Measurements from ENCODE around the gene EFNA1.

EFNA1 gene

GRCh38 chr1:155131285-155131684, 3.6 kb downstream of the EFNA1 start:
- Histone ChIP-seq H3K4me1 (ENCODE audit: control insufficient read depth, insufficient read depth, low read length) (peaks cover 60% of the 10 kb centered on the region), H3K9ac (ENCODE audit: low read length) (peak overlapping the region; percentile 7), H3K9me3 (ENCODE audit: control insufficient read depth, low read length) (no peaks in the 10 kb centered on the region), H3K27me3 (ENCODE audit: control insufficient read depth, insufficient read depth, low read length) (no peaks in the 10 kb centered on the region), H3K36me3 (ENCODE audit: control insufficient read depth, insufficient read depth, low read length) (peaks cover 17% of the 10 kb centered on the region), H3K4me3 (ENCODE audit: low read length) (no peak overlapping the region)

DNA sequence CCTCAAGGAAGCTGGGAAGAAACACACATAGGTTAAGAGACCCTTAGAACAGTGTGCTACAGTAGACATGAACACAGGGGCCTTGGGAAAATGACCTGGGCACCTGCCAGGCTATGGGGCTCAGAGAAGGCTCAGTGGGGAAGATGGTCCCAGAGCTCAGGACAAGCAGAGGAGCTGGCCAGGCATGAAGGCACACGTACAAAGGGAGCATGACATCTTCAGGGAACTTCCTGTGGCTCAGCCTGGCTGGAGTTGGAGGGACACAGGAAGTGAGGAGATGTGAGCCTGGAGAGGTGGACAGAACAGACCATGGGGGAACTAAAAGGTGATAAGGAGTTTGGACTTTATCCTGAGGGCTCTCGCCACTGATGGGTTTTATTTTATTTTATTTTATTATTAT, 4.2 kb downstream of the EFNA1 start:
- no peak overlapping the region for H3K4me3 ChIP-seq (ENCODE audit: low read length)
- peaks cover 17% of the 10 kb centered on the region for H3K36me3 ChIP-seq (ENCODE audit: control insufficient read depth, insufficient read depth, low read length)
- peak overlapping the region; percentile 7 for H3K9ac ChIP-seq (ENCODE audit: low read length)
- peaks cover 58% of the 10 kb centered on the region for H3K4me1 ChIP-seq (ENCODE audit: control insufficient read depth, insufficient read depth, low read length)
- no peaks in the 10 kb centered on the region for H3K9me3 ChIP-seq (ENCODE audit: control insufficient read depth, low read length)
- no peaks in the 10 kb centered on the region for H3K27me3 ChIP-seq (ENCODE audit: control insufficient read depth, insufficient read depth, low read length)

GRCh38 chr1:155133799-155134281, 6.2 kb downstream of the EFNA1 start:
- Histone ChIP-seq H3K27me3 (ENCODE audit: control insufficient read depth, insufficient read depth, low read length) (no peaks in the 10 kb centered on the region), H3K4me1 (ENCODE audit: control insufficient read depth, insufficient read depth, low read length) (peaks cover 71% of the 10 kb centered on the region), H3K36me3 (ENCODE audit: control insufficient read depth, insufficient read depth, low read length) (peaks cover 17% of the 10 kb centered on the region), H3K9me3 (ENCODE audit: control insufficient read depth, low read length) (no peaks in the 10 kb centered on the region), H3K9ac (ENCODE audit: low read length) (peak overlapping the region; percentile 96), H3K4me3 (ENCODE audit: low read length) (no peak overlapping the region)

DNA sequence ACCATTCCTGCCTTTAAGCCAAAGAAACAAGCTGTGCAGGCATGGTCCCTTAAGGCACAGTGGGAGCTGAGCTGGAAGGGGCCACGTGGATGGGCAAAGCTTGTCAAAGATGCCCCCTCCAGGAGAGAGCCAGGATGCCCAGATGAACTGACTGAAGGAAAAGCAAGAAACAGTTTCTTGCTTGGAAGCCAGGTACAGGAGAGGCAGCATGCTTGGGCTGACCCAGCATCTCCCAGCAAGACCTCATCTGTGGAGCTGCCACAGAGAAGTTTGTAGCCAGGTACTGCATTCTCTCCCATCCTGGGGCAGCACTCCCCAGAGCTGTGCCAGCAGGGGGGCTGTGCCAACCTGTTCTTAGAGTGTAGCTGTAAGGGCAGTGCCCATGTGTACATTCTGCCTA, 6.6 kb downstream of the EFNA1 start:
- H3K36me3 ChIP-seq (ENCODE audit: control insufficient read depth, insufficient read depth, low read length): peaks cover 17% of the 10 kb centered on the region
- no peak overlapping the region for H3K4me3 ChIP-seq (ENCODE audit: low read length)
- no peaks in the 10 kb centered on the region for H3K27me3 ChIP-seq (ENCODE audit: control insufficient read depth, insufficient read depth, low read length)
- peak overlapping the region; percentile 96 for H3K9ac ChIP-seq (ENCODE audit: low read length)
- peaks cover 71% of the 10 kb centered on the region for H3K4me1 ChIP-seq (ENCODE audit: control insufficient read depth, insufficient read depth, low read length)
- H3K9me3 ChIP-seq (ENCODE audit: control insufficient read depth, low read length): no peaks in the 10 kb centered on the region

- H3K4me3 ChIP-seq (ENCODE audit: low read length): peak overlapping the region; percentile 60
- peak overlapping the region; percentile 96 for H3K9ac ChIP-seq (ENCODE audit: low read length)
- H3K4me1 ChIP-seq (ENCODE audit: control insufficient read depth, insufficient read depth, low read length): peaks cover 65% of the 10 kb centered on the region
- H3K27me3 ChIP-seq (ENCODE audit: control insufficient read depth, insufficient read depth, low read length): no peaks in the 10 kb centered on the region
- H3K36me3 ChIP-seq (ENCODE audit: control insufficient read depth, insufficient read depth, low read length): peaks cover 17% of the 10 kb centered on the region
- no peaks in the 10 kb centered on the region for H3K9me3 ChIP-seq (ENCODE audit: control insufficient read depth, low read length)
These were observed 7.3 kb downstream of the EFNA1 start for GRCh38 chr1:155134880-155135414.

DNA sequence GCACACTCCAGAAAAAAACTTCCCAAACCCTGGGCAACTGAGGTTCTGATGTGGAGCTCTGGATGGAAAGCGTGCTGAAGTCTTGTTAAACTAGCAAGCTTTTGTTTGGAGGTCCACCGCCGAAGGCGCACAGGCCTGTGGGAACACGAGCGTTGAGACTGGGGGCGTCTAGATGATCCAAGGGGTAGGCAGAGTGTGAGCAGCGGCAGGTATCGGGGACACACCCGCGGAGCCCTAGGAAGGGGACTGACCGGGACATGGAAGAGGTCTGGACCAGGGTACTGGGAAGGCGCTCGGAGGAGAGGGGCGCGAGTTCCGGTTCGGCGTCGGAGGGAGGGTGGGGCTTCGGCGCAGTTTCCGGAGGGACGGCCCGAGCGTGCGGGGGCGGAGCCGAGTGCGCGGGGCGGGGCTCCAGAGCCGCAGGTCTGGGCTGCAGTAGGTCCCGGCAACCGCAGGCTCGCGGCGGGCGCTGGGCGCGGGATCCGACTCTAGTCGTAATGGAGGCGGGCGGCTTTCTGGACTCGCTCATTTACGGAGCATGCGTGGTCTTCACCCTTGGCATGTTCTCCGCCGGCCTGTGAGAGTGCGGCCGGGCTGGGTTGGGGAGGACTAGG, 7.8 kb downstream of the EFNA1 start, which contains the start of gene SLC50A1:
Gene SLC50A1, plus strand, starts transcription at position 438 of the 614 bp plus-strand sequence. Its CDS starts 60 bp downstream, at position 498.
- peaks cover 61% of the 10 kb centered on the region for H3K4me1 ChIP-seq (ENCODE audit: control insufficient read depth, insufficient read depth, low read length)
- no peaks in the 10 kb centered on the region for H3K9me3 ChIP-seq (ENCODE audit: control insufficient read depth, low read length)
- peak within 1 kb of the TSS; percentile 96 for H3K9ac ChIP-seq (ENCODE audit: low read length)
- H3K4me3 ChIP-seq (ENCODE audit: low read length): peak within 1 kb of the TSS; percentile 61
- no peaks in the 10 kb centered on the region for H3K27me3 ChIP-seq (ENCODE audit: control insufficient read depth, insufficient read depth, low read length)
- H3K36me3 ChIP-seq (ENCODE audit: control insufficient read depth, insufficient read depth, low read length): peaks cover 17% of the 10 kb centered on the region

- Histone ChIP-seq H3K36me3 (ENCODE audit: control insufficient read depth, insufficient read depth, low read length) (peaks cover 15% of the 10 kb centered on the region), H3K27me3 (ENCODE audit: control insufficient read depth, insufficient read depth, low read length) (no peaks in the 10 kb centered on the region), H3K9me3 (ENCODE audit: control insufficient read depth, low read length) (no peaks in the 10 kb centered on the region), H3K4me1 (ENCODE audit: control insufficient read depth, insufficient read depth, low read length) (peaks cover 54% of the 10 kb centered on the region), H3K4me3 (ENCODE audit: low read length) (no peak overlapping the region), H3K9ac (ENCODE audit: low read length) (peak overlapping the region; percentile 96)
These were observed 9.1 kb downstream of the EFNA1 start for GRCh38 chr1:155136748-155137147.

DNA sequence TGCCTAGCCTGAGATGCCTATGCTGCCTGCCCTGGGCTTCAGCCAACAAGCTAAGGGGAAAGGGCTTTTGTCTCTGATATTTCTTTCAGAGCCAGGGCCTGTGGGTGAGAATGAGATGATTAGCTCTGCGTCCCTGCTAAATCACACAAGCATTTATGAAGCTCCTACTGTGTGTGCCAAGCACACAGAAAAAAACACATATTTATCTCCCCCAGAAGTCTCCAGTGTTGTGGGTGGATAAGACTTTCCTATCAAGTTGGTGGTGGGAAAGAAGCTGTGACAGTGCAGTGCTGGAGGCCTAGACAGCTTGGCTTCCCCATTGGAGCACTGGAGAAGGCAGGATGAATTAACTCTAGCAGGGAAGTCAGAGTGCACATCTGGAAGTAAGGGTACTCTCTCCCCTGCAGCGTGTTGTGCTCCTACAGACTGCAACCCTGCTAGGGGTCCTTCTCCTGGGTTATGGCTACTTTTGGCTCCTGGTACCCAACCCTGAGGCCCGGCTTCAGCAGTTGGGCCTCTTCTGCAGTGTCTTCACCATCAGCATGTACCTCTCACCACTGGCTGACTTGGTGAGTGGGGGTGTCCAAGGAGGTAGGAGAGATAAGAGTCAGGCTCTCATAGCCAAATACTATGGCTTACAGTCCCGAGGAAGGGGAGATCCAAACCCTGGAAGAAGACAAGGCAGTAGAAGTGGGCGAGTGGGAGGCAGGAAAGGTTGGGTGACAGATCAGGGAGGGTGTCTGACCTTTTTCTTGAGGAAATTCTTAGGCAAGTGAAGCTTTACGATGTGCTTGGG, 9.7 kb downstream of the EFNA1 start:
- H3K36me3 ChIP-seq (ENCODE audit: control insufficient read depth, insufficient read depth, low read length): peaks cover 13% of the 10 kb centered on the region
- H3K4me1 ChIP-seq (ENCODE audit: control insufficient read depth, insufficient read depth, low read length): peaks cover 52% of the 10 kb centered on the region
- H3K27me3 ChIP-seq (ENCODE audit: control insufficient read depth, insufficient read depth, low read length): no peaks in the 10 kb centered on the region
- no peak overlapping the region for H3K4me3 ChIP-seq (ENCODE audit: low read length)
- H3K9ac ChIP-seq (ENCODE audit: low read length): peak overlapping the region; percentile 96
- no peaks in the 10 kb centered on the region for H3K9me3 ChIP-seq (ENCODE audit: control insufficient read depth, low read length)

DNA sequence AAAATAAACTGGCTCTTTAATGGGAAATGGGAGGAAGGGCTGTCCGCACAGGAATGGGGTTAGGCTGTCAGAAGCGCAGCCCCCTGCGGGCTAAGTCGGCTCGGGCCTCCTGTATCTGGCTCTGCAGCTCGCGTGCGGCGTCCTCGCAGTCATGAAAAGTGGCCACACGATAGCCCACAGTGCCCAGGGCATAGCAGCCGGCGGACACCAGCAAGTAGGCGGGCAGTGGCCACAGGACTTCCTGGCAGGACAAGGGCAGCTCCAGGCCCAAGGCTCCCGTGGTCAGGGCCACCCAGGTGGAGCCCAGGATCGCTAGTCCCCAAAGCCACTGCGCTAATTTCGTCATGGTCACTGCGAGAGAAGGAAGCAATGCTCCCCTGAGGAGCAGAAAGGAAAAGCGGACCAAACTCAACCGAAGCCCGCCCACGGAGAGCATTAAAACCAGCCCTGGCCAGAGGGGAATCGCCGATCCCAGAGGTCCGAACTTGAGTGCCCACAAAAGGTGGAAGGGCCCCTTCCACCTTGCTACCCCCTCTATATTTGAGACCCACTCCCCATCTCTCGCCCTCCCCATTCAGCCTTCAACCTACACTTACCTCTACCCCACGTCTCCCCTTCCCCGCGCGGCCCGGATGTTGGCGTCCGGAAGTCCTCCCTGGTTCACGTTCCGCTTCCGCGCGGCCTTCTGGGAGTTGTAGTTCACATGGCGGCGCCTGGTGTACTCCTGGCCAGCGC, 12.4 kb downstream of the EFNA1 start, which contains the start of gene DPM3:
Gene DPM3, minus strand, starts transcription at position 637 of the 735 bp plus-strand sequence. Its CDS starts 291 bp downstream, at position 346.
- Histone ChIP-seq H3K9me3 (ENCODE audit: control insufficient read depth, low read length) (no peaks in the 10 kb centered on the region), H3K9ac (ENCODE audit: low read length) (peak within 1 kb of the TSS; percentile 99), H3K27me3 (ENCODE audit: control insufficient read depth, insufficient read depth, low read length) (no peaks in the 10 kb centered on the region)

GRCh38 chr1:155140630-155140953, 12.9 kb downstream of the EFNA1 start:
- Histone ChIP-seq H3K9me3 (ENCODE audit: control insufficient read depth, low read length) (no peaks in the 10 kb centered on the region), H3K4me3 (ENCODE audit: low read length) (peak overlapping the region; percentile 100), H3K4me1 (ENCODE audit: control insufficient read depth, insufficient read depth, low read length) (peaks cover 28% of the 10 kb centered on the region), H3K36me3 (ENCODE audit: control insufficient read depth, insufficient read depth, low read length) (no peaks in the 10 kb centered on the region), H3K9ac (ENCODE audit: low read length) (peak overlapping the region; percentile 99), H3K27me3 (ENCODE audit: control insufficient read depth, insufficient read depth, low read length) (no peaks in the 10 kb centered on the region)

More for the DNA sequence above, 12.4 kb downstream of the EFNA1 start, which contains the start of gene DPM3:
- Histone ChIP-seq H3K4me1 (ENCODE audit: control insufficient read depth, insufficient read depth, low read length) (peaks cover 32% of the 10 kb centered on the region), H3K4me3 (ENCODE audit: low read length) (peak within 1 kb of the TSS; percentile 100), H3K36me3 (ENCODE audit: control insufficient read depth, insufficient read depth, low read length) (no peaks in the 10 kb centered on the region)

GRCh38 chr1:155141749-155142148, 14.1 kb downstream of the EFNA1 start:
- Histone ChIP-seq H3K9me3 (ENCODE audit: control insufficient read depth, low read length) (no peaks in the 10 kb centered on the region), H3K9ac (ENCODE audit: low read length) (no peak overlapping the region), H3K4me3 (ENCODE audit: low read length) (no peak overlapping the region), H3K27me3 (ENCODE audit: control insufficient read depth, insufficient read depth, low read length) (peaks cover 5% of the 10 kb centered on the region), H3K36me3 (ENCODE audit: control insufficient read depth, insufficient read depth, low read length) (no peaks in the 10 kb centered on the region), H3K4me1 (ENCODE audit: control insufficient read depth, insufficient read depth, low read length) (peaks cover 26% of the 10 kb centered on the region)

All from mucosa of stomach (tissue), 1 donor.